MCF 10A (cell line): ENCODE results near the gene IMMP2L. TPM values are rescaled to one million over a fixed set of nuclear protein-coding genes. Genes with fewer than 3 reads are reported as not detected.

Experiments used
- BruUV-seq: library from RNA; stranded (reverse); fragments of 400-500 nt; replicated peaks from 2 replicates; lab custom pipeline; 2021; lab: Mats Ljungman, UMichigan
- CTCF ChIA-PET: fragments of 300-600 bp; sonication (Branson Sonifier 250); formaldehyde crosslinking; extraction: SDS; loops from one replicate; lab custom pipeline; 2021; ENCODE audit warnings: antibody characterized with exemption, inconsistent platforms; lab: Yijun Ruan, JAX
- POLR2A ChIA-PET: fragments of 300-600, 350-650 bp; sonication (Branson Sonifier 250); formaldehyde crosslinking; extraction: SDS; loops from one replicate; lab custom pipeline; 2020; ENCODE audit warnings: antibody characterized with exemption, inconsistent platforms; lab: Yijun Ruan, JAX
- DNase-seq: peaks from one replicate; pipeline ENCODE4 v3.0.0-alpha.2; 2018; ENCODE audit not compliant: unreplicated experiment
- H3K27ac Mint-ChIP-seq: one replicate; pipeline ENCODE4 v1.8.0; 2022; ENCODE audit warnings: mild to moderate bottlenecking, low read depth, mixed read lengths; ENCODE audit not compliant: unreplicated experiment
- H3K27me3 Mint-ChIP-seq: one replicate; pipeline ENCODE4 v1.8.0; 2022; ENCODE audit warnings: mixed read lengths; ENCODE audit not compliant: insufficient read depth, unreplicated experiment
- H3K36me3 Mint-ChIP-seq: one replicate; pipeline ENCODE4 v1.8.0; 2022; ENCODE audit warnings: mild to moderate bottlenecking, moderate library complexity, mixed read lengths; ENCODE audit not compliant: insufficient read depth, unreplicated experiment
- H3K4me1 Mint-ChIP-seq: one replicate; pipeline ENCODE4 v1.8.0; 2022; ENCODE audit warnings: mixed read lengths; ENCODE audit not compliant: insufficient read depth, unreplicated experiment
- H3K4me3 Mint-ChIP-seq: one replicate; pipeline ENCODE4 v1.8.0; 2022; ENCODE audit warnings: mild to moderate bottlenecking, moderate library complexity, mixed read lengths; ENCODE audit not compliant: unreplicated experiment
- H3K9me3 Mint-ChIP-seq: one replicate; pipeline ENCODE4 v1.8.0; 2022; ENCODE audit warnings: mixed read lengths; ENCODE audit not compliant: unreplicated experiment
- intact Hi-C: fragments of 100-400 bp; cut with micrococcal nuclease; formaldehyde crosslinking; loops from 2 replicates; pipeline ENCODE4 v1.14.1; 2022
- total RNA-seq: library from RNA; stranded (reverse); gene quantifications from 2 replicates; pipeline ENCODE4 v1.2.3, GENCODE V29; 2022
- TF ChIP-seq, protein P1 (sequence below): fragments of 200-600 bp; IDR thresholded peaks from one replicate; pipeline ENCODE4 v1.8.0; 2022; ENCODE audit warnings: antibody characterized with exemption, mild to moderate bottlenecking; ENCODE audit not compliant: unreplicated experiment

The IMMP2L gene
- total RNA-seq, 1 experiment from 2014 or later: 23.7 TPM

DNA sequence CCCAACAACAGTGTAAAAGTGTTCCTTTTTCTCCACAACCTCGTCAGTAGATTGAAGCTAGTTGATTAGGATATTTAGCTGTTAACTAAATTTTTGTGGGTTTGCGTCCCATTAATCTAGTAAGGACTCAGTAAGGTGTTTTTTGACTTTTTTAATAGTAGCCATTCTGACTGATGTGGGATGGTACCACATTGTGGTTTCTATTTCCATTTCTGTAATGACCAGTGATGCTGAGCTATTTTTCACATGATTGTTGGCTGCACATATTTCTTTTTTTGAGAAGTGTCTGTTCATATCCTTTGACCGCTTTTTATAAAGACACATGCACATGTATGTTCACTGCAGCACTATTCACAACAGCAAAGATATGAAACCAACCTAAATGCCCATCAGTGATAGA, 476.9 kb downstream of the IMMP2L start:
- CTCF ChIA-PET: interaction anchor here (0.7 kb wide), 1 partner anchor 39 kb away, joined by 3 read pairs; no protein-coding TSS in a partner anchor
- no peak overlapping the region for H3K4me3 Mint-ChIP-seq
- DNase-seq: no peak
- POLR2A ChIA-PET: no interaction called here
- intact Hi-C loops: no loop called here
- peaks cover 6% of the 10 kb centered on the region for H3K36me3 Mint-ChIP-seq
- no peak overlapping the region for H3K27ac Mint-ChIP-seq
- no TSS peak for BruUV-seq
- H3K4me1 Mint-ChIP-seq: no peaks in the 10 kb centered on the region
- no peaks in the 10 kb centered on the region for H3K27me3 Mint-ChIP-seq
- TF ChIP-seq, protein P1, sequence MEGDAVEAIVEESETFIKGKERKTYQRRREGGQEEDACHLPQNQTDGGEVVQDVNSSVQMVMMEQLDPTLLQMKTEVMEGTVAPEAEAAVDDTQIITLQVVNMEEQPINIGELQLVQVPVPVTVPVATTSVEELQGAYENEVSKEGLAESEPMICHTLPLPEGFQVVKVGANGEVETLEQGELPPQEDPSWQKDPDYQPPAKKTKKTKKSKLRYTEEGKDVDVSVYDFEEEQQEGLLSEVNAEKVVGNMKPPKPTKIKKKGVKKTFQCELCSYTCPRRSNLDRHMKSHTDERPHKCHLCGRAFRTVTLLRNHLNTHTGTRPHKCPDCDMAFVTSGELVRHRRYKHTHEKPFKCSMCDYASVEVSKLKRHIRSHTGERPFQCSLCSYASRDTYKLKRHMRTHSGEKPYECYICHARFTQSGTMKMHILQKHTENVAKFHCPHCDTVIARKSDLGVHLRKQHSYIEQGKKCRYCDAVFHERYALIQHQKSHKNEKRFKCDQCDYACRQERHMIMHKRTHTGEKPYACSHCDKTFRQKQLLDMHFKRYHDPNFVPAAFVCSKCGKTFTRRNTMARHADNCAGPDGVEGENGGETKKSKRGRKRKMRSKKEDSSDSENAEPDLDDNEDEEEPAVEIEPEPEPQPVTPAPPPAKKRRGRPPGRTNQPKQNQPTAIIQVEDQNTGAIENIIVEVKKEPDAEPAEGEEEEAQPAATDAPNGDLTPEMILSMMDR: no peak
- no peaks in the 10 kb centered on the region for H3K9me3 Mint-ChIP-seq

DNA sequence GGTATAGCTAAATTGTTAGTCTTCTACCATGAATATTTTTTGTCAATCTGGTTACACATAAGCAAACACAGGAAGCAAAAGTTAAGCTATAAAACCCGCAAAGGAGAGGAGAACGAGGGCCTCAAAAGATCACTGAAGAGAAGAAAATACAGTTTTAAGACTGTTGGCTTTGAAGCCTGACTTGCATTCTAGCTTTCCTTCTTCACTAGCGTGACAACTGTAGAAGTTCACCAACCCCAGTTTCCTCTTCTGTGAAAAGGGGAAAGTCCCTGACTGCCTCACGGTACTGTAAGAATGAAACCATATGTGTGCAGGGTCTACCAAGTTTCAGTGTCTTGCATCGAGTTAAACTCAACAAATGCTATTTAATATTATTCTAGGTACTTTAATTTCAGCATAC, 478.9 kb downstream of the IMMP2L start:
- BruUV-seq: no TSS peak
- DNase-seq: no peak
- H3K27me3 Mint-ChIP-seq: no peaks in the 10 kb centered on the region
- H3K4me3 Mint-ChIP-seq: no peak overlapping the region
- ChIA-PET CTCF (interaction anchor here (0.7 to 1.3 kb wide), 4 partner anchors 15 to 1239 kb away, joined by 3 to 5 read pairs (median 3); no protein-coding TSS in a partner anchor), POLR2A (interaction anchor here (0.6 kb wide), 1 partner anchor 668 kb away, joined by 3 read pairs; no protein-coding TSS in a partner anchor)
- intact Hi-C loops: no loop called here
- H3K36me3 Mint-ChIP-seq: peaks cover 6% of the 10 kb centered on the region
- no peaks in the 10 kb centered on the region for H3K4me1 Mint-ChIP-seq
- no peaks in the 10 kb centered on the region for H3K9me3 Mint-ChIP-seq
- TF ChIP-seq, protein P1: no peak
- H3K27ac Mint-ChIP-seq: no peak overlapping the region

DNA sequence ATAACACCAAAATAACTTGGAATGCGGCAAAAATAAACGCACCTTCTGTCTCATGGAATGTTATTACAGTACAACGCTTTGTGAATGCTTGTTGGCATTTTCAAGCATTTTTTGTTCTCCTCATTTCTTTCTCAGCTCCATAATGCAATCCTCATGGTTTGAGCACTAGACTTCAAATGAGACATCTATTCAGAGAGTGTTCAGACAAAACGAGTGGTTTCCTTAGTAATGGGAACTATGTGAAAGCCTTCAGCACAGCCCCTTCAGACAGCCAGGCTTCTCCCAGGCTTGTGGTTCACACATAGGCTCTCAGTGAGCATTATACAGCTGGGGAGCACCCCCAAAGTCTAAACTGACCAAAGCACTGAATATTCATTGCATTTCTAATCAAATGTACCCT, 479.9 kb downstream of the IMMP2L start:
- H3K27me3 Mint-ChIP-seq: no peaks in the 10 kb centered on the region
- peaks cover 6% of the 10 kb centered on the region for H3K36me3 Mint-ChIP-seq
- intact Hi-C loops: no loop called here
- DNase-seq: no peak
- TF ChIP-seq, protein P1: no peak
- no peaks in the 10 kb centered on the region for H3K4me1 Mint-ChIP-seq
- POLR2A ChIA-PET: no interaction called here
- H3K4me3 Mint-ChIP-seq: no peak overlapping the region
- BruUV-seq: no TSS peak
- no peaks in the 10 kb centered on the region for H3K9me3 Mint-ChIP-seq
- CTCF ChIA-PET: no interaction called here
- no peak overlapping the region for H3K27ac Mint-ChIP-seq

DNA sequence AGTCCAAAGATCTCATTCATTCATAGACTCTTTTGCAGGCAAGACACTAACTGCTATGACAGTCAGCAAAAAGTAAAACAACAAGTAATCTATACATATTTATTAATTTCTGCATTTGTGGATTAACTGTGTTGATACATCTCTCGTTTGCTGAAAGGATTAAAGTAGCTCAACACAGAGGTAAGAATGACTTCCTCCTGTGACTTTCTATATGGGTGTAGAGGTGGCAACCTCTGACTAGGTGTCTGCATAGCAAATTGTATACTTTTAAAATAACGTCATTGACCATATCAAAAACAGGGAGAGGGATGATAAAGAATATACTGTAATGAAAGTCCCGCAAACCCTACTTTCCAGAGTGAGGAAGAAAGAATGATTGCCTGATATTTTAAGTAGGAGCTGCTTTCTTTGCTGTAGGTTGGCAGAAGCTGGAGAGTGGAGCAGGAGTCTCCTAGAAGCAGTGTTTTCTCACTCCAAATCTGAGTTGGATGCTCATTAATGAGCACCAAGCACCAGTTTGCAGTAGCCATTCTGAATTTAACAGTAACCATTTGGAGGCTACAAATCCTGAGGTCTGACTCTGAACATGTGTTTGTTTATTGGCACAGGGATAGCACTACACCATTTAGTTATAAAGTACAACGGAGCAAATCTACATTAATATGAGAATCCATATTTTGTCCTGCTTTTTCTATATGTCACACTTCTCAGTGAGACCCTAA, 480.6 kb downstream of the IMMP2L start:
- no peak overlapping the region for H3K27ac Mint-ChIP-seq
- H3K36me3 Mint-ChIP-seq: peaks cover 6% of the 10 kb centered on the region
- intact Hi-C loops: no loop called here
- BruUV-seq: no TSS peak
- no peaks in the 10 kb centered on the region for H3K9me3 Mint-ChIP-seq
- ChIA-PET POLR2A (no interaction called here), CTCF (no interaction called here)
- H3K4me1 Mint-ChIP-seq: no peaks in the 10 kb centered on the region
- no peak for DNase-seq
- H3K4me3 Mint-ChIP-seq: no peak overlapping the region
- no peaks in the 10 kb centered on the region for H3K27me3 Mint-ChIP-seq
- TF ChIP-seq, protein P1: no peak
